ENCODE results near the gene TRAPPC4. TPM values are rescaled to one million over a fixed set of nuclear protein-coding genes. Genes with fewer than 3 reads are reported as not detected.

Gene TRAPPC4
- total and polyA plus RNA-seq, 2 of the 8 experiments (the other 6 are each of a cell fraction or from before 2014, with no cell fraction given), result 94.3 to 223 TPM

DNA sequence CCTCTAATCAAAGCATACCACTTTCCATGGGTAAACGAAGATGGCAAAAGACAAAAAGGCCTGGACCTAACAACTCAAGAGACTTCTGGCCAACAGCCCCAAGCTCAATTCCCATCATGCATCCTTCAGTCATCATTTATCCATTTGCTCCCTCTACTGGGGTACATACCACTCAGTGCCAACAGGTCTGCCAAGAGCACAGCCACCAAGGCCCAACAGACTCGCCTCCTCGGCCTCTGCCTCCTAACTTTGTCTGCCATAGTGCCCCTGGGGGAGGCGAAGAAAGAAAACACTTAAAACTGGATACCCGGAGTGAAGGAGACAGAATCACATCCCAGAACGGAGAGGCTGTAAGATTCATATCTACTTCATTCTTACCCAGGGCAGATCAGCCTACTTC, 37.3 kb downstream of the TRAPPC4 start:
- Histone ChIP-seq H3K4me2 (ENCODE audit: insufficient read depth in 1 of 2, low read depth in 2 of 2, low read length in 2 of 2) (peak overlapping the region; percentile 79 to 82), H4K20me1 (replicated peaks in 1 of 2; ENCODE audit: control insufficient read depth in 1 of 2, insufficient read depth in 2 of 2, low read length in 2 of 2) (peaks cover 3 to 24% of the 10 kb centered on the region in 2 experiments), H4K8ac (ENCODE audit: extremely low read depth, insufficient read depth, low read length) (no peak overlapping the region), H3K36me3 (ENCODE audit: control insufficient read depth in 2 of 4, insufficient read depth in 4 of 4, low read length in 3 of 4) (peaks cover 32 to 47% (median 44%) of the 10 kb centered on the region in 4 experiments), H3K9ac (replicated peaks in 1 of 4; ENCODE audit: extremely low read depth in 1 of 4, low read depth in 3 of 4, low read length in 3 of 4) (peak overlapping the region; percentile 46 to 92 (median 86)), H3K4ac (replicated peaks; ENCODE audit: insufficient read length, low read depth, low read length) (no peak overlapping the region), H3K23ac (ENCODE audit: insufficient read length) (no peak overlapping the region), H3K27ac (ENCODE audit: low read depth, low read length) (peak overlapping the region; percentile 82), H3K4me1 (replicated peaks in 1 of 4; ENCODE audit: control insufficient read depth in 3 of 4, insufficient read depth in 4 of 4, low read length in 3 of 4) (peaks cover 0 to 8% (median 3%) of the 10 kb centered on the region in 4 experiments; a peak in 5 of 7 replicates), H2AK5ac (ENCODE audit: low read depth, low read length) (no peak overlapping the region), H2BK15ac (ENCODE audit: low read length) (no peak overlapping the region), H3K4me3 (ENCODE audit: extremely low read depth in 1 of 4, insufficient read depth in 2 of 4, low read depth in 3 of 4, low read length in 4 of 4) (peak overlapping the region; percentile 76 to 98 (median 89)), H3K9me3 (ENCODE audit: insufficient read depth in 2 of 2, low read depth in 1 of 2, low read length in 1 of 2) (no peaks in the 10 kb centered on the region; a peak in 1 of 4 replicates), H3K56ac (replicated peaks; ENCODE audit: insufficient read length, low read depth, low read length) (no peak overlapping the region), H2BK120ac (replicated peaks; ENCODE audit: low read depth, low read length) (no peak overlapping the region), H3K79me2 (ENCODE audit: control insufficient read depth in 1 of 2, insufficient read depth in 2 of 2, low read length in 2 of 2) (peaks cover 8 to 21% of the 10 kb centered on the region in 2 experiments; a peak in 3 of 4 replicates), H2BK12ac (ENCODE audit: low read depth, low read length) (no peak overlapping the region), H4K5ac (ENCODE audit: insufficient read length, low read depth, low read length) (no peak overlapping the region), H2BK5ac (ENCODE audit: low read depth, low read length) (0 out of 2 replicates have a peak overlapping the region, but pooled peaks have one; percentile 96), H2BK20ac (ENCODE audit: low read length) (no peak overlapping the region), H2AFZ (ENCODE audit: low read length) (no peak overlapping the region), H3K18ac (ENCODE audit: extremely low read depth, low read length) (no peak overlapping the region), H3K14ac (ENCODE audit: insufficient read length) (no peak overlapping the region), H3K23me2 (ENCODE audit: low read depth, low read length) (peaks cover 4% of the 10 kb centered on the region), H4K91ac (replicated peaks; ENCODE audit: insufficient read length, low read length) (no peak overlapping the region), H3K27me3 (replicated peaks in 1 of 4; ENCODE audit: control insufficient read depth in 3 of 4, extremely low read depth in 1 of 4, insufficient read depth in 3 of 4, low read length in 3 of 4) (no peaks in the 10 kb centered on the region), H3K79me1 (ENCODE audit: low read depth, low read length) (peaks cover 16% of the 10 kb centered on the region)
- FAIRE-seq (no peak), DNase-seq (ENCODE audit: low read depth in 1 of 2, low spot score in 2 of 2) (no peak)
- ChIA-PET CTCF (ENCODE audit: partially characterized antibody) (interaction anchor here (0.6 to 2.0 kb wide), 18 partner anchors 8 to 774 kb away, joined by 3 to 9 read pairs (median 3); partner anchors contain the start of genes HMBS, SLC37A4 and VPS11), POLR2A (ENCODE audit: partially characterized antibody) (interaction anchor here (0.7 to 5.1 kb wide), 18 partner anchors 8 to 267 kb away, joined by 3 to 56 read pairs (median 10); partner anchors contain the start of genes C2CD2L, HMBS, RPS25 and SLC37A4)
- WGBS, 2 experiments (ENCODE audit: extremely low coverage in 1 of 2, insufficient coverage in 1 of 2, insufficient read length in 1 of 2, insufficient replicate concordance in 2 of 2, low coverage in 1 of 2, low lambda C conversion rate in 2 of 2, missing lambda C conversion rate in 1 of 2), result 68% methylated on average over 6 of the region's 6 CpGs; no CpG with 5 or more reads in 1 of the 2 experiments
- no peak for TF ChIP-seq ATF2 (IDR thresholded peaks at IDR 0.05; ENCODE audit: low read length)
- TF ChIP-seq CTCF (IDR thresholded peaks at IDR 0.05; ENCODE audit: control extremely low read depth in 1 of 3, insufficient read depth in 1 of 3, low read depth in 1 of 3, low read length in 3 of 3), result peak in 1 of 3 experiments; percentile 6; a peak in 1 of 4 replicates
- no peak for TF ChIP-seq SP2 (IDR thresholded peaks at IDR 0.05; ENCODE audit: low read length)
- TF ChIP-seq CBX8 (IDR thresholded peaks at IDR 0.05; ENCODE audit: borderline replicate concordance, low read depth, low read length), result no peak
- TF ChIP-seq EGR1 (IDR thresholded peaks at IDR 0.05; ENCODE audit: borderline replicate concordance, low read depth, low read length), result no peak
- TF ChIP-seq BACH1 (IDR thresholded peaks at IDR 0.05; ENCODE audit: low read length), result no peak
- no peak for TF ChIP-seq SP4 (IDR thresholded peaks at IDR 0.05; ENCODE audit: low read length)
- no peak for TF ChIP-seq YY1 (IDR thresholded peaks at IDR 0.05; ENCODE audit: low read depth, low read length)
- TF ChIP-seq SIRT6 (IDR thresholded peaks at IDR 0.05; ENCODE audit: low read length), result no peak
